Activated CD4-positive, alpha-beta T cell treated with anti-CD3 and anti-CD28 coated beads, Interleukin-2, amount 50 U/mL, for 24 hours (primary cell): Measurements from ENCODE around the gene CD109.
"Not testable (repeated sequence)": the region's sequence is repeated elsewhere in the genome, so short reads cannot be mapped to it uniquely, and the experiment has no call there.

ENCODE experiments used
- DNase-seq, 2 donors: peaks; one replicate each; pipeline ENCODE4 v3.0.0-alpha.2; 2020; ENCODE audit warnings: low read depth in 1 of 2, low spot score in 1 of 2

The CD109 gene

GRCh38 chr6:73695619-73696421 is at the start of gene CD109:
Gene CD109 (plus strand): TSS chr6:73696203. CDS start chr6:73696216, 13 bp downstream.
- DNase-seq: peak; percentile 46 to 70

- DNase-seq: no peak
Observed at GRCh38 chr6:73648166-73648565, 47.8 kb upstream of the CD109 start.

- no peak for DNase-seq
Observed at GRCh38 chr6:73649783-73650182, 46.2 kb upstream of the CD109 start.

- peak; percentile 24 to 50 for DNase-seq
Observed at GRCh38 chr6:73652637-73653570, 43.1 kb upstream of the CD109 start.

- DNase-seq: peak; percentile 78 to 84
Observed at GRCh38 chr6:73653571-73654424, 42.2 kb upstream of the CD109 start, which contains the start of gene SLC17A5. Gene SLC17A5 (minus strand): TSS chr6:73653992. CDS start chr6:73653886, 106 bp downstream.

GRCh38 chr6:73655341-73655917 is 40.6 kb upstream of the CD109 start:
- no peak for DNase-seq

- no peak for DNase-seq
Observed at GRCh38 chr6:73656531-73657145, 39.4 kb upstream of the CD109 start.

GRCh38 chr6:73657201-73657600 is 38.8 kb upstream of the CD109 start:
- DNase-seq: no peak

GRCh38 chr6:73664701-73665100 is 31.3 kb upstream of the CD109 start:
- DNase-seq: no peak

- DNase-seq: no peak
Observed at GRCh38 chr6:73665686-73666319, 30.2 kb upstream of the CD109 start.

GRCh38 chr6:73666393-73666792 is 29.6 kb upstream of the CD109 start:
- no peak for DNase-seq

- DNase-seq: no peak
Observed at GRCh38 chr6:73667798-73668197, 28.2 kb upstream of the CD109 start.

GRCh38 chr6:73669005-73669404 is 27.0 kb upstream of the CD109 start:
- DNase-seq: no peak

GRCh38 chr6:73671911-73672685 is 23.9 kb upstream of the CD109 start:
- no peak for DNase-seq

GRCh38 chr6:73675466-73676098 is 20.4 kb upstream of the CD109 start:
- DNase-seq: peak; percentile 50 to 75

- DNase-seq: no peak
Observed at GRCh38 chr6:73679009-73679408, 17.0 kb upstream of the CD109 start.

- DNase-seq: not testable (repeated sequence)
Observed at GRCh38 chr6:73679846-73680245, 16.2 kb upstream of the CD109 start.

- no peak for DNase-seq
Observed at GRCh38 chr6:73680289-73680918, 15.6 kb upstream of the CD109 start.
